GM23248 (cell line): ENCODE results near the gene IP6K3. TPM values are rescaled to one million over a fixed set of nuclear protein-coding genes. Genes with fewer than 3 reads are reported as not detected.

Experiments
- DNase-seq: peaks from one replicate; pipeline ENCODE4 v3.0.0-alpha.2; 2015
- H2AFZ ChIP-seq: fragments of 200-600 bp; sonication (generic); 2 replicates; pipeline ENCODE4 v1.6.1; 2016; ENCODE audit warnings: antibody characterized with exemption
- H3F3A ChIP-seq: fragments of 200-600 bp; sonication (generic); 2 replicates; pipeline ENCODE4 v1.6.1; 2016; ENCODE audit warnings: mild to moderate bottlenecking, antibody characterized with exemption, mixed run types; ENCODE audit not compliant: insufficient read depth
- H3K27ac ChIP-seq: fragments of 200-600 bp; sonication (generic); 2 replicates; pipeline ENCODE4 v1.5.1; 2016; ENCODE audit warnings: mild to moderate bottlenecking
- H3K27me3 ChIP-seq: fragments of 200-600 bp; sonication (generic); replicated peaks from 2 replicates; pipeline ENCODE4 v1.6.1; 2016; ENCODE audit warnings: mild to moderate bottlenecking; ENCODE audit not compliant: insufficient read depth
- H3K36me3 ChIP-seq: fragments of 200-600 bp; sonication (generic); 2 replicates; pipeline ENCODE4 v1.6.1; 2016; ENCODE audit warnings: low read depth, mild to moderate bottlenecking
- H3K4me1 ChIP-seq: fragments of 200-600 bp; sonication (generic); 2 replicates; pipeline ENCODE4 v1.6.1; 2016; ENCODE audit warnings: mild to moderate bottlenecking; ENCODE audit not compliant: insufficient read depth
- H3K4me2 ChIP-seq: fragments of 200-600 bp; sonication (generic); one replicate; pipeline ENCODE4 v1.6.1; 2016; ENCODE audit warnings: mild to moderate bottlenecking; ENCODE audit not compliant: unreplicated experiment
- H3K4me3 ChIP-seq: fragments of 200-600 bp; sonication (generic); 2 replicates; pipeline ENCODE4 v1.5.1; 2016; ENCODE audit warnings: mild to moderate bottlenecking
- H3K79me2 ChIP-seq: fragments of 200-600 bp; sonication (generic); 2 replicates; pipeline ENCODE4 v1.6.1; 2016; ENCODE audit warnings: mild to moderate bottlenecking; ENCODE audit not compliant: insufficient read depth
- H3K9ac ChIP-seq: fragments of 200-600 bp; sonication (generic); 2 replicates; pipeline ENCODE4 v1.6.1; 2016; ENCODE audit warnings: mild to moderate bottlenecking
- H3K9me2 ChIP-seq: fragments of 200-600 bp; sonication (generic); 2 replicates; pipeline ENCODE4 v1.6.1; 2016; ENCODE audit warnings: mixed run types, mild to moderate bottlenecking, moderate library complexity; ENCODE audit not compliant: insufficient read depth
- H3K9me3 ChIP-seq: fragments of 200-600 bp; sonication (generic); one replicate; pipeline ENCODE4 v1.6.1; 2017; ENCODE audit warnings: low read depth
- H4K20me1 ChIP-seq: fragments of 200-600 bp; sonication (generic); 2 replicates; pipeline ENCODE4 v1.6.0; 2016; ENCODE audit not compliant: insufficient read depth
- EZH2 ChIP-seq: fragments of 200-600 bp; sonication (generic); IDR thresholded peaks from 2 replicates; pipeline ENCODE4 v1.6.1; 2018; ENCODE audit warnings: antibody characterized with exemption, mild to moderate bottlenecking; ENCODE audit not compliant: insufficient read depth, poor library complexity, severe bottlenecking
- EZH2phosphoT487 ChIP-seq: fragments of 200-600 bp; sonication (generic); IDR thresholded peaks from 2 replicates; pipeline ENCODE4 v1.6.1; 2018; ENCODE audit warnings: antibody characterized with exemption, moderate library complexity, mild to moderate bottlenecking, low read depth; ENCODE audit not compliant: insufficient read depth
- WGBS, 2 experiments: methylation state at CpG; one replicate each; pipeline ENCODE4 v1.1.6; 2015 to 2017; ENCODE audit warnings: low lambda C conversion rate in 2 of 2, low coverage in 1 of 2; ENCODE audit errors: missing lambda C conversion rate in 2 of 2; 5-methylcytosine and 5-hydroxymethylcytosine counted together
- in situ Hi-C: fragments of 300-500 bp; cut with MboI; formaldehyde crosslinking; loops from 2 replicates; pipeline ENCODE4 v1.15.0; 2020
- polyA plus RNA-seq: library from polyadenylated mRNA; unstranded; fragments of >200 nt; fragmentation: Nextera tagmentation; extraction: Ambion mirVana; gene quantifications from 2 replicates; pipeline ENCODE4 v1.2.1, GENCODE V29; 2016
- total RNA-seq: library from RNA; depleted of rRNA; stranded (reverse); fragments of >200 nt; shearing (Covaris generic); gene quantifications from 2 replicates; pipeline ENCODE4 v1.2.3, GENCODE V29; 2014

The IP6K3 gene
- total and polyA plus RNA-seq, 2 experiments from 2014 or later, result not detected

GRCh38 chr6:33754222-33754621 is 7.5 kb upstream of the IP6K3 start:
- H3K9ac ChIP-seq, result no peak overlapping the region
- H3K27ac ChIP-seq, result no peak overlapping the region
- H3K9me2 ChIP-seq, result no peaks in the 10 kb centered on the region
- no peak for TF ChIP-seq EZH2
- TF ChIP-seq EZH2phosphoT487, result no peak
- no peak overlapping the region for H3K4me3 ChIP-seq
- no peaks in the 10 kb centered on the region for H3K9me3 ChIP-seq
- no peaks in the 10 kb centered on the region for H3K36me3 ChIP-seq
- in situ Hi-C loops, result no loop called here
- DNase-seq, result no peak
- H3K79me2 ChIP-seq, result no peaks in the 10 kb centered on the region
- no peak overlapping the region for H2AFZ ChIP-seq
- H3K27me3 ChIP-seq, result no peaks in the 10 kb centered on the region
- H3K4me1 ChIP-seq, result peaks cover 6% of the 10 kb centered on the region
- no peaks in the 10 kb centered on the region for H4K20me1 ChIP-seq
- WGBS, 2 experiments, result 83% methylated on average over 11 of the region's 11 CpGs
- H3K4me2 ChIP-seq, result no peak overlapping the region
- no peaks in the 10 kb centered on the region for H3F3A ChIP-seq

DNA sequence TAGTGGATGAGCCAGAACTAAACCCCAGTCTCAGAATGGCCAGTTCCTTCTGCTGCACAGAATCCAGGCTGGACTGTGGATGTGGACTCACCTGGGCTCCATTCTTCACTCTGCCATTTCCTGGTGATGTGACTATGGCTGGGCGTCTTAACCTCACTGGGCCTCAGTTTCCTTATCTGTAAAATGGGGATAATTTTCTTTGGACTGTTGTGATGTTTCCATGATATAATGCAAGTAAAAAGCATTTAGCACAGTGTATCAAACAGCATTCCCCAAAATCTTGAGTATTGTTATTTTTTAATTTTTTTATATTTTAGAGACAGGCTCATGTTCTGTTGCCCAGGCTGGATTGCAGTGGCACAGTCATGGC is 5.9 kb upstream of the IP6K3 start:
- in situ Hi-C loops, result no loop called here

DNA sequence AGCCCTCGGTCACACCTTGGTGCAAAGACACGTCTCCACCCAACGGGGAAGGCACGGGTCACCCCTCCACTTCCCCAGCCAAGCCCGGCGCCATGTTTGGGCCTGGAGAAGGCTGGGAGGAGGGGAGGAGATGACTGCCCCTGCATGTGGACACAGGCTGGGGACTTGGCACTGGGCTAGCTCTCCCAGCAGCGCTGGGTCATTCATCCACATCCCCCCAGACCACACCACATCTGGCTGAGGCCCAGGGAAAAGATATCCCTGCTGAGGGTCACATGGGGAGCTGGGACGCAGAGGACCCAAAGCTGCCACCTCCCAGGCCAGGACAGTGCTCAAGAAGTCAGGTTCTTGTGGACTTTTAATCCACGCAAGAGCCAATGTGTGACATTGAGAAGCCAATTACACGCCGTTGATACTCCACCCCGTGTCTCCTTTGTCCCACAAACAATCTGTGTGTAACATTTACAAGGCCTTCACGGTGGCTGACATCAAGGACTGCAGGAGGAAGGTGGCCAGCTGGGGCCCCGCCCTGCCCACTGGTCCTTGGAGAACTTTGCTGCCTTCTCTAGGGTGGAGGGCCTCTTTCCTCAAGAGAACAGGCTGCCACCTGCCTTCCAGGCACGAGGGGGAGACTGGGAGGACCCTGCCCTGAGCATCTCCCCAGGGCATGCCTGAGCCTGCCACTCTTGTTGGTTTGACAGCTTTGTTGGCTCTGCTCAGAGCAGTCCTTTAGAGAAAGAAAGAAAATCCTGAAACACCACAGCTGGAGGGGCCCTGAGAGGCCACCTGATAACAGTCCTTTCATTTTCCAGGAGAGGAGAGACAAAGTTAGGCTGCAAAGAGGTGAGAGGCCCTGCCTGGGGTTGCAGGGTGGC is 5.3 kb upstream of the IP6K3 start:
- H2AFZ ChIP-seq, result no peak overlapping the region

More for the DNA sequence above, 5.9 kb upstream of the IP6K3 start:
- Histone ChIP-seq H4K20me1 (no peaks in the 10 kb centered on the region), H3K36me3 (no peaks in the 10 kb centered on the region), H3K27me3 (no peaks in the 10 kb centered on the region), H3F3A (no peaks in the 10 kb centered on the region), H3K9me3 (no peaks in the 10 kb centered on the region), H3K4me1 (peaks cover 6% of the 10 kb centered on the region), H3K79me2 (no peaks in the 10 kb centered on the region), H3K27ac (no peak overlapping the region), H2AFZ (no peak overlapping the region), H3K4me2 (no peak overlapping the region), H3K9ac (no peak overlapping the region), H3K4me3 (no peak overlapping the region), H3K9me2 (no peaks in the 10 kb centered on the region)
- TF ChIP-seq EZH2phosphoT487 (no peak), EZH2 (no peak)
- no peak for DNase-seq
- 96% methylated on average over 1 of the region's 1 CpG for WGBS, 2 experiments

GRCh38 chr6:33750244-33750991 is 3.7 kb upstream of the IP6K3 start:
- Histone ChIP-seq H3K9me2 (no peaks in the 10 kb centered on the region), H3F3A (no peaks in the 10 kb centered on the region), H3K27ac (no peak overlapping the region), H3K27me3 (no peaks in the 10 kb centered on the region), H3K79me2 (no peaks in the 10 kb centered on the region), H3K36me3 (no peaks in the 10 kb centered on the region), H3K4me2 (peak overlapping the region; percentile 10), H3K9ac (no peak overlapping the region), H3K4me1 (peaks cover 15% of the 10 kb centered on the region), H2AFZ (no peak overlapping the region), H3K4me3 (no peak overlapping the region), H4K20me1 (no peaks in the 10 kb centered on the region), H3K9me3 (no peaks in the 10 kb centered on the region)
- 72 to 85% methylated on average over 11 of the region's 11 CpGs for WGBS, 2 experiments
- in situ Hi-C loops, result no loop called here
- DNase-seq, result peak; percentile 31
- TF ChIP-seq EZH2phosphoT487 (no peak), EZH2 (no peak)

More for the DNA sequence above, 5.3 kb upstream of the IP6K3 start:
- no peaks in the 10 kb centered on the region for H3K27me3 ChIP-seq
- H3K4me2 ChIP-seq, result no peak overlapping the region
- no peak for DNase-seq
- H3K27ac ChIP-seq, result no peak overlapping the region
- H3F3A ChIP-seq, result no peaks in the 10 kb centered on the region
- H3K9ac ChIP-seq, result no peak overlapping the region
- H3K9me2 ChIP-seq, result no peaks in the 10 kb centered on the region
- no peak overlapping the region for H3K4me3 ChIP-seq
- H3K79me2 ChIP-seq, result no peaks in the 10 kb centered on the region
- peaks cover 6% of the 10 kb centered on the region for H3K4me1 ChIP-seq
- TF ChIP-seq EZH2phosphoT487 (no peak), EZH2 (no peak)
- 80 to 81% methylated on average over 15 of the region's 15 CpGs for WGBS, 2 experiments
- no peaks in the 10 kb centered on the region for H3K36me3 ChIP-seq
- no peaks in the 10 kb centered on the region for H4K20me1 ChIP-seq
- H3K9me3 ChIP-seq, result no peaks in the 10 kb centered on the region
- in situ Hi-C loops, result no loop called here
